ENCODE data around the gene SPINK6.
A peak's percentile ranks its signal among the peaks of the same experiment; 100 is the strongest.

The SPINK6 gene

DNA sequence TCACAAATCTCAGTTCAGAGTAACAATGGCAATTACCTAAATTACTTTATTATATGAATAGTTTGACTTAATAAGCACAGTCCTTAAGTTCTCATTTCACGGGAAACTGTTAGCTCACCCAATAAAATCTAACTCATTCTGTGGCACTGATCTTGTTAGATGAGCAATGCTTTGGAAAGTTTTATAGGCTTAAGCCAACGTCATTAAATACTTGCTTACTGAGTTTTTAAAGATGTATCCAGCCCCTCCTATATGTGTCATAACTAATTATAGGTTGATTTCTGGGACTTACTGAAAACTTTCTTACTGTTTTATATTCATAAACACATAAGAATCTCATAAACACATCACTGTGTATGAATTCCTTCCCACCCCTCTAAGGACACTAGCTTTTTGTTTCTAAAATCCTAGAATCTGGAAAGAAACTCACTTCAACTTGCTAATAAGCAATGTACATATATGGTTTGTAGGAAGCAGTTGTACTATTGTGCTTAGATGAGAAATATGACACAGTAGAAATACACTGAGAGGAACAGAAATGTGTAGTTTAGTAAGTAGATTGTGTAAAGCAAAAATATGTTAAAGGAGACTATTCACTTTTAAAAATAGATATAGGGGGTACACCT, 21.4 kb downstream of the SPINK6 start:
- no peak for DNase-seq

DNA sequence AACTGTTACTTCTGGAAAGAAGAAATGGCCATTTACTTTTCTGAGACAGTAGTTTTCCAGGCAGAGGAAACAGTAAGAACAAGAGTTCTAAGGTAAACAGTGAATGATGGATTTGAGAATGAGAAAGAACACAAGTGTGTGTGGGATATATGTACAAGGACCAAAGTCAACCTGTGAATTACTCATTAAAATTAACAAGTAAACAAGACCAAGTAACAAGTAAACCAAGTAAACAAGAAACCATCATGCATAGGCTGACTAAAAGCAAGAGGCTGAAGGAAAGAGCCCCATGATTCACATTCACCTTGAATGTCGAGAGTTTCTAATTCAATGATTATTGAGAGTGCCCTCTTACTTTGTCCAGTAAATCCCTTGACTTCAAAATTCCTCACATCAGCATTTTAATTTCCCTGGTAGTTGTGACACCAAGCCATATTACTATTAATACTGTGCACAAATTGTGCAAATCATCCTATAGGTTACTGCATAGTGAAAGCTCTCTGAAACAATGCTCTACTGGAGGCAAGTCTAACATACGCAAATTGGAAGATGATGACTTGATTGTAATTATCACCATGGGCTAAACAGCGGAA, 25.6 kb downstream of the SPINK6 start:
- DNase-seq: peak; percentile 19

DNA sequence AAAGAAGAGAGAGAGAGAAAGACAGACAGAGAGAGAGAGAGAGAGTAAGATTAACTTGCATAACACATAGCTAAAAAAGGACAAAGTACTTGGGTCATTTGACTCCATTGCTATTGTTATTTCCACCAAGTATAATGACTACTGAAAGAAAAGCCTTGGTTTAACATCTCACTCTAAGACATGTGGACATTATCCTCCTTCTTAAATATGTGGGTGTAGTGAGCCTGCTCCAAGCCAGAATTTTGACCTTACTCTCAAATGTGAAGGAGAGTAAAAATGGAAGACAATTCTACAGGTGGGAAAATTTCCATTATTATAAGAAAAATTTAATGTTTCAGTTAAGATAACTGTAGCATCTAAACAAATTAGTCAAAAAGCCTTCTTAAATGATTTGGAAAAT, 27.0 kb downstream of the SPINK6 start:
- no peak for DNase-seq

DNA sequence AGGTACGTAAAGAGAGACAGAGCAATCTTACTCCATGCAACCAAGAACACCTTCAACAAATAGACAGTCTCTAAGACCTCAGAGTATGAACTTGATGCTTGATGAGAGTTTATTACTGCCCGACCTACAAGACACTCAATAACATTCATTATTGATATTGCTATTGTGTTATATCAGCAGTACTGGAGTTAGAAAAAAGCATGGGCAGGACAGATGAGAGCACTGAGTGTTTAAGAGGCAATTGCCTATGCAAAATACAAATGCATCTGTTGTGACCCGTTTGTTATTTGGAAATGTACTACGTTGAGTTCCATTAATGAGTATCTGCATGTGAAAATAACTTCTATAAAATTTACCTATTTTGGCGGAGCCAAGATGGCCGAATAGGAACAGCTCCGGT, 27.4 kb downstream of the SPINK6 start:
- no peak for DNase-seq

DNA sequence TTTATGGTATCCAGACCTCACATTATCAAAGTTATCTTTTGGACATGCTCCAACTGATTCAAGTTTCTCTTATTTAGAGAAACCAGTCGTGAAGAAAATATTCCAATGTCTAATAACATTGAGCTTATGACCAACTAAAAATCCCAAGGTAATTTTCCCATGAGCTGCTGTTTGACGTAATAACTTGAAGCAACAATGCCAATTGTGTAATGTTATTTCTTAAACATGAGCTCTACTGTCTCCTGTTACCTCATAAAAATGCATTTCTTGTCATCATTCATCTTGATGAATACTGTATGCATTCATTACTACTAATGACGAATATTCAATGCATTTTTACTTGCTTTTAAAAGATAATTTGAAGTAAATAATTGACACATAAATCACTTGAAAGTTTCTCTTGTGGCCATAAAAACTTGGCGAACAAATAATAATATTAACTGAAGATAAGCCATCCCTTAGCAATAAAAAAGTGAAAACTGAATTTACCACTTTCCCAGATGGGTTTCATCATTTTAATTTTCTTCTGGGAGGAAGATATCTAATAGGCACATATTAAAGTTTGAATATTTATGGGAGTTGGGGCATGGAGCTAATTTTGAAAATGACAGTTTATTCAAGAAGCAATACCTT, 35.1 kb downstream of the SPINK6 start:
- DNase-seq: no peak

DNA sequence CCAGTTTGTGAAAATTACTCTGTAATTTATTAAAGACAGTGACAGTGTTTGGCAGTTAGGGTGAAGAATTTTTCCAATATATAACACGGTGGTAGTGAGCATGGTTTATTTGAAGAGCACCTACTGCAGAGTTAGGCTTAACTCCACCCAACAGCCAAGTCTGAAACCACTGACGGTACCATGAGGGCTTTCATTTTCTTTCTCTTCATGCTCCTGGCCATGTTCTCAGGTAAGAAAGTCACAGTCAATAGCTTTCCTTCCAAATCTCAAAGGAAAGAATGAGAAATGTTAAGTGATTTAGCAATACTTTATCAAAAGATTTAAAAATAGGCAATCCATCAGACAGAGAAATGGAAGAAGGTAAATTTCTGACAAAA, 35.6 kb downstream of the SPINK6 start, which contains the start of gene MARCOL:
Gene MARCOL, plus strand, starts transcription at position 108 of the 377 bp plus-strand sequence. Its CDS starts 73 bp downstream, at position 181.
- DNase-seq: no peak

DNA sequence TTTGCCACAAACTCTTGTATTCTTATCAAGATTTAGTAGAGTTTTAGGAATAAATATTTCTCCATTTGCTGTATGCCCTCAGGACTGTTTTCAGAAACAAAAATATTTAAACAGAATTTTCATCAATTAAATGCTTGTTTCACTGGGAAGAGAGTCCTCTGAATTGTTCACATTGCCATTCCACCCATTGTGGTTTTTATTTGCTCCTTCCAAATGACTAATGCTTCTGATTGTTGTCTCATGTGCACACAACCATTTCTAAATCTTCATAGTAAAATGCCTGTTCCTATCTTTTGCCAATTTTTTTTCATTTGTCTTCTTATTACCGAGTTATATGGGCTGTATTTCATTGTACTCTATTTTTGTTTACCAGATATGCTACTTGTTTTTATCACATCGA, 46.1 kb downstream of the SPINK6 start:
- no peak for DNase-seq

DNA sequence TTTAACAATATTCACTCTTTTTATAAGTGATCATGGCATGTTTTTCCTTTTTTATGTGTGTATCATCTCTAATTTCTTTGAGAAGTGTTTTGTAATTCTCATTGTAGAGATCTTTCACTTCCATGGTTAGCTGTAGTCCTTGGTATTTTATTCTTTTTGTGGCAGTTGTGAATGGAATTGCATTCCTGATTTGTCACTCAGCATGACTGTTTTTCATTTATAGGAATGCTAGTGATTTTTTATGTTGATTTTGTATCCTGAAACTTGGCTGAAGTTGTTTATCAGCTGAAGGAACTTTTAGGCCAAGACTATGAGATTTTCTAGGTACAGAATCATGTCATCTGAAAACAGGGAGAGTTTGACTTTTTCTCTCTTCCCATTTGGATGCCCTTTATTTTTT, 52.6 kb downstream of the SPINK6 start:
- DNase-seq: no peak

DNA sequence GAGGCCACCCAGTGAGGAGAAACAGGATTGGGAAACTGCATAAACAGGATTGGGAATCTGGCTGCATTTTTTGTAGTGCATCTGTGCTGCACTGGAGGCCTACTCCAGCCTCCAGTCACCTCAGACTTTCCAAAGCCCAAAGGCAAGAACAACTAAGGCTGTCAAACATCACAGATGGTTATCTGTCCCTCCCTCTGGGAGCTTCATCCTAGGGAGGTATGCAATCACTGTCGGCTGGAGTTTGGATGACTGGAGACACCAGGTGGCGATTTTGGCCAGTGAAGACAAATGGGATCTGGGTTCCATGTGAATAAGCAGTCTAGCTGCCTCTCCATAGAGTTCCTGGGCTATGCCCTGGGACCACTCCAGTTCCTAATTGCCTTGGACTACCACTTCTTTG, 56.4 kb downstream of the SPINK6 start:
- no peak for DNase-seq

DNA sequence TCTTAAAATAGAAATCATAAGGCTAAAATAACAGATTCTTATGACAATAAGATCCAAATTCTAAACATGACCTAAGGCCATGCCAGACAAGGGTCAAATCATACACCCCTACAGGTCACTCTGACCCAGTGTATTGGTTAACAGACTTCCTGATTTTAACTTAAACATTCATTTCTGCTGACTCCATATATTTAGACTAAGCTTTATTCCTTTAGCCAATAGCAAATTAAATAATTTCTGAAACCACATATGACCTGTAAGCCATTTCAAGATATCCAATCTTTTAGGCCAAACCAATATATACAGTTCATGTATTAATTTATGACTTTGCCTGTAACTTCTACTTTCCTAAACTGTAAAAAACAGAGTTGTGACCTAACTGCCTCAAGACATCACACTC, 58.4 kb downstream of the SPINK6 start:
- DNase-seq: no peak

Measured in activated CD4-positive, alpha-beta T cell treated with anti-CD3 and anti-CD28 coated beads, Interleukin-2, amount 50 U/mL, for 16 hours (primary cell).